HG03571 (cell line): ENCODE measurements around the gene PTPN4.
A peak's percentile ranks its signal among the peaks of the same experiment; 100 is the strongest.

Experiments
- ATAC-seq: cut with Tn5 transposase; IDR thresholded peaks from one replicate; pipeline ENCODE4 v1.9.1; 2021; ENCODE audit not compliant: unreplicated experiment

Gene PTPN4

GRCh38 chr2:119731983-119732382, 27.7 kb upstream of the PTPN4 start:
- ATAC-seq = no peak

- ATAC-seq = no peak
Measured at GRCh38 chr2:119732601-119733164, 27.0 kb upstream of the PTPN4 start.

GRCh38 chr2:119734047-119734446, 25.7 kb upstream of the PTPN4 start:
- no peak for ATAC-seq

GRCh38 chr2:119735565-119735964, 24.2 kb upstream of the PTPN4 start:
- no peak for ATAC-seq

GRCh38 chr2:119736021-119736420, 23.7 kb upstream of the PTPN4 start:
- no peak for ATAC-seq

- ATAC-seq = no peak
Measured at GRCh38 chr2:119739580-119740255, 20.0 kb upstream of the PTPN4 start.

GRCh38 chr2:119741001-119741400, 18.7 kb upstream of the PTPN4 start:
- ATAC-seq = no peak

- ATAC-seq = no peak
Measured at GRCh38 chr2:119741868-119742267, 17.9 kb upstream of the PTPN4 start.

GRCh38 chr2:119744335-119744939, 15.3 kb upstream of the PTPN4 start:
- no peak for ATAC-seq

- ATAC-seq = no peak
Measured at GRCh38 chr2:119745566-119745965, 14.2 kb upstream of the PTPN4 start.

- no peak for ATAC-seq
Measured at GRCh38 chr2:119746836-119747686, 12.7 kb upstream of the PTPN4 start.

- no peak for ATAC-seq
Measured at GRCh38 chr2:119748135-119748534, 11.6 kb upstream of the PTPN4 start.

GRCh38 chr2:119749477-119750012, 10.2 kb upstream of the PTPN4 start:
- no peak for ATAC-seq

GRCh38 chr2:119751706-119752105, 8.0 kb upstream of the PTPN4 start:
- ATAC-seq = no peak

GRCh38 chr2:119753041-119753929, 6.4 kb upstream of the PTPN4 start:
- ATAC-seq = peak; percentile 59

- ATAC-seq = no peak
Measured at GRCh38 chr2:119753930-119754321, 5.8 kb upstream of the PTPN4 start.

GRCh38 chr2:119755906-119756305, 3.8 kb upstream of the PTPN4 start:
- no peak for ATAC-seq

GRCh38 chr2:119756837-119757236, 2.9 kb upstream of the PTPN4 start:
- no peak for ATAC-seq

- no peak for ATAC-seq
Measured at GRCh38 chr2:119758881-119759450, 756 bp upstream of the PTPN4 start.
